Measurements from ENCODE around the gene PCDHB5. TPM values are rescaled to one million over a fixed set of nuclear protein-coding genes. Genes with fewer than 3 reads are reported as not detected.
"Not testable (repeated sequence)": the region's sequence is repeated elsewhere in the genome, so short reads cannot be mapped to it uniquely, and the experiment has no call there.

Gene PCDHB5
- total and polyA plus RNA-seq, 2 of the 13 experiments (the other 11 are each of a cell fraction or from before 2014, with no cell fraction given), result 0.07 to 0.08 TPM

GRCh38 chr5:141121985-141122384, 13.0 kb upstream of the PCDHB5 start (continued):
- TF ChIP-seq HNRNPL (IDR thresholded peaks at IDR 0.05; ENCODE audit: low read depth, low read length) (no peak), MBD4 (IDR thresholded peaks at IDR 0.05; ENCODE audit: borderline replicate concordance, low read length) (no peak)

- H3K4me2 ChIP-seq (ENCODE audit: low read depth, low read length); H3K79me2 ChIP-seq (ENCODE audit: insufficient read depth, low read length); H3K4me3 ChIP-seq (replicated peaks in 1 of 3; ENCODE audit: insufficient read depth in 1 of 3, low read depth in 2 of 3, low read length in 3 of 3); CTCF ChIA-PET (ENCODE audit: low intra/inter-chr PET ratio, low total read pairs); H3K9me3 ChIP-seq (ENCODE audit: low read length); H3K27ac ChIP-seq (ENCODE audit: extremely low read length, insufficient read depth, low read length); H4K20me1 ChIP-seq (ENCODE audit: insufficient read depth, low read length); BruUV-seq (replicated peaks); POLR2A ChIA-PET; H2AFZ ChIP-seq (ENCODE audit: low read length); in situ Hi-C loops (cut with HindIII; ENCODE audit: extremely low pct_ligation_motif_present, low pct_unique_long_range_greater_than_20kb); ATAC-seq; intact Hi-C loops (cut with micrococcal nuclease; ENCODE audit: unreplicated experiment); H3K27me3 ChIP-seq (ENCODE audit: control insufficient read depth in 1 of 2, insufficient read depth in 2 of 2, low read length in 2 of 2); DNase-seq (ENCODE audit: low spot score); H3K36me3 ChIP-seq (replicated peaks in 1 of 2; ENCODE audit: control insufficient read depth in 1 of 2, insufficient read depth in 2 of 2, low read length in 2 of 2); H3K9ac ChIP-seq (ENCODE audit: insufficient read depth, low read depth, low read length); H3K4me1 ChIP-seq (ENCODE audit: insufficient read depth, low read length); FAIRE-seq: not testable (repeated sequence)
- 82% methylated on average over 11 of the region's 73 CpGs for WGBS (ENCODE audit: low lambda C conversion rate)
These were observed 11.4 kb upstream of the PCDHB5 start for GRCh38 chr5:141123396-141124135.

GRCh38 chr5:141127305-141127704, 7.7 kb upstream of the PCDHB5 start:
- FAIRE-seq (no peak), ATAC-seq (no peak), DNase-seq (ENCODE audit: low spot score) (no peak)
- Histone ChIP-seq H3K4me2 (ENCODE audit: low read depth, low read length) (no peak overlapping the region), H3K4me1 (ENCODE audit: insufficient read depth, low read length) (no peaks in the 10 kb centered on the region), H3K9ac (ENCODE audit: insufficient read depth, low read depth, low read length) (no peak overlapping the region), H3K4me3 (replicated peaks in 1 of 3; ENCODE audit: insufficient read depth in 1 of 3, low read depth in 2 of 3, low read length in 3 of 3) (no peak overlapping the region), H3K27ac (ENCODE audit: extremely low read length, insufficient read depth, low read length) (no peak overlapping the region), H2AFZ (ENCODE audit: low read length) (no peak overlapping the region), H3K79me2 (ENCODE audit: insufficient read depth, low read length) (no peaks in the 10 kb centered on the region), H4K20me1 (ENCODE audit: insufficient read depth, low read length) (no peaks in the 10 kb centered on the region), H3K36me3 (replicated peaks in 1 of 2; ENCODE audit: control insufficient read depth in 1 of 2, insufficient read depth in 2 of 2, low read length in 2 of 2) (no peaks in the 10 kb centered on the region), H3K9me3 (ENCODE audit: low read length) (no peaks in the 10 kb centered on the region), H3K27me3 (ENCODE audit: control insufficient read depth in 1 of 2, insufficient read depth in 2 of 2, low read length in 2 of 2) (no peaks in the 10 kb centered on the region)
- ChIA-PET POLR2A (no interaction called here), CTCF (ENCODE audit: low intra/inter-chr PET ratio, low total read pairs) (no interaction called here)
- intact Hi-C loops (cut with micrococcal nuclease; ENCODE audit: unreplicated experiment) (no loop called here), in situ Hi-C loops (cut with HindIII; ENCODE audit: extremely low pct_ligation_motif_present, low pct_unique_long_range_greater_than_20kb) (no loop called here)
- 2% methylated on average over 1 of the region's 1 CpG for WGBS (ENCODE audit: low lambda C conversion rate)
- BruUV-seq (replicated peaks), result no TSS peak
- no peak for TF ChIP-seq ZNF589 (CRISPR knock-in tag; conservative IDR thresholded peaks at IDR 0.05)
- no peak for TF ChIP-seq ZNF281 (CRISPR knock-in tag; IDR thresholded peaks at IDR 0.05; ENCODE audit: borderline replicate concordance)
- TF ChIP-seq ZNF143 (CRISPR knock-in tag; IDR thresholded peaks at IDR 0.05), result no peak
- no peak for TF ChIP-seq ZNF576 (CRISPR knock-in tag; IDR thresholded peaks at IDR 0.05)
- TF ChIP-seq ZNF10 (CRISPR knock-in tag; IDR thresholded peaks at IDR 0.05; ENCODE audit: borderline replicate concordance, low read depth), result no peak
- TF ChIP-seq TFAP4 (IDR thresholded peaks at IDR 0.05; ENCODE audit: borderline replicate concordance, low read depth), result no peak
- TF ChIP-seq ZFX (CRISPR knock-in tag; IDR thresholded peaks at IDR 0.05; ENCODE audit: low read depth), result no peak
- TF ChIP-seq MYC (CRISPR knock-in tag; IDR thresholded peaks at IDR 0.05; ENCODE audit: borderline replicate concordance), result no peak
- no peak for TF ChIP-seq ZNF772 (CRISPR knock-in tag; IDR thresholded peaks at IDR 0.05)
